Panc1 (cell line): Measurements from ENCODE around the gene ZCCHC17. TPM values are rescaled to one million over a fixed set of nuclear protein-coding genes. Genes with fewer than 3 reads are reported as not detected.

Experiments
- ATAC-seq: fragments of 200-7000 bp; cut with Tn5 transposase; 2 replicates; pipeline ENCODE4 v1.9.1; 2020; ENCODE audit warnings: mild to moderate bottlenecking, moderate library complexity
- BruUV-seq: library from RNA; stranded (reverse); fragments of 400-500 nt; replicated peaks from 2 replicates; lab custom pipeline; 2021; lab: Mats Ljungman, UMichigan
- CTCF ChIA-PET: fragments of 300-600 bp; sonication (Branson Sonifier 250); formaldehyde crosslinking; loops from one replicate; lab custom pipeline; 2022; ENCODE audit warnings: antibody characterized with exemption; lab: Charles Lee
- POLR2A ChIA-PET: fragments of 300-600 bp; sonication (Branson Sonifier 250); formaldehyde crosslinking; loops from one replicate; lab custom pipeline; 2022; ENCODE audit warnings: antibody characterized with exemption; lab: Charles Lee
- DNase-seq: peaks from one replicate; pipeline ENCODE4 v3.0.0-alpha.2; 2010; ENCODE audit warnings: low read depth, low spot score
- H3K27ac ChIP-seq: 2 replicates; pipeline ENCODE4 v1.5.1; 2011; ENCODE audit warnings: mild to moderate bottlenecking, low read length, inconsistent platforms
- H3K27me3 ChIP-seq: fragments of 200-500 bp; sonication (Bioruptor generic); 2 replicates; pipeline ENCODE4 v1.6.0; 2014; ENCODE audit warnings: low read length, inconsistent platforms; ENCODE audit not compliant: control insufficient read depth, insufficient read depth
- H3K36me3 ChIP-seq: fragments of 200-500 bp; sonication (Bioruptor generic); 2 replicates; pipeline ENCODE4 v1.5.1; 2014; ENCODE audit warnings: inconsistent platforms, mild to moderate bottlenecking, low read length, moderate library complexity; ENCODE audit not compliant: control insufficient read depth, insufficient read depth
- H3K4me1 ChIP-seq: 2 replicates; pipeline ENCODE4 v1.5.1; 2011; ENCODE audit warnings: inconsistent platforms, mild to moderate bottlenecking, low read length, moderate library complexity; ENCODE audit not compliant: control insufficient read depth, insufficient read depth
- H3K4me3 ChIP-seq, 2 experiments: 2 replicates each; pipeline ENCODE4 v1.5.1; 2011 to 2012; ENCODE audit warnings: low read depth in 2 of 2, low read length in 2 of 2, mild to moderate bottlenecking in 2 of 2, inconsistent platforms in 1 of 2, moderate library complexity in 1 of 2
- H3K9me3 ChIP-seq: fragments of 200-500 bp; sonication (Bioruptor generic); 2 replicates; pipeline ENCODE4 v1.5.1; 2014; ENCODE audit warnings: low read depth, mild to moderate bottlenecking, inconsistent platforms, low read length, moderate library complexity; ENCODE audit not compliant: control insufficient read depth, insufficient read depth
- CTCF ChIP-seq: fragments of 450-650 bp; IDR thresholded peaks from 2 replicates; pipeline ENCODE4 v1.5.1; 2017; ENCODE audit warnings: mild to moderate bottlenecking
- POLR2AphosphoS5 ChIP-seq: IDR thresholded peaks from 2 replicates; pipeline ENCODE4 v1.6.1; 2012; ENCODE audit warnings: mild to moderate bottlenecking, low read depth, low read length, moderate library complexity
- REST ChIP-seq, 2 experiments: IDR thresholded peaks; 2 replicates each; pipeline ENCODE4 v1.6.1; 2011 to 2012; ENCODE audit warnings: low read depth in 2 of 2, control low read depth in 1 of 2, low read length in 1 of 2, mild to moderate bottlenecking in 1 of 2, moderate library complexity in 1 of 2; ENCODE audit not compliant: insufficient read depth in 1 of 2
- SIN3A ChIP-seq: IDR thresholded peaks from 2 replicates; pipeline ENCODE4 v1.6.1; 2012; ENCODE audit warnings: low read depth, mild to moderate bottlenecking, low read length, moderate library complexity, borderline replicate concordance; ENCODE audit not compliant: insufficient read depth
- TCF7L2 ChIP-seq: IDR thresholded peaks from 2 replicates; pipeline ENCODE4 v1.6.1; 2011; ENCODE audit warnings: mild to moderate bottlenecking, low read depth, low read length, inconsistent platforms
- in situ Hi-C: cut with HindIII; loops from 2 replicates; pipeline ENCODE4 v1.10.0; 2016; ENCODE audit warnings: low sequenced_read_pairs, low pct_unique_long_range_greater_than_20kb
- intact Hi-C: fragments of 100-400 bp; cut with micrococcal nuclease; formaldehyde crosslinking; loops from one replicate; pipeline ENCODE4 v1.10.0; 2022; ENCODE audit not compliant: unreplicated experiment
- total RNA-seq: library from RNA; stranded (reverse); gene quantifications from one replicate; pipeline ENCODE4 v1.2.1, GENCODE V29; 2021; ENCODE audit not compliant: unreplicated experiment

ZCCHC17 gene
- total RNA-seq, 1 experiment from 2014 or later, result 30.6 TPM

DNA sequence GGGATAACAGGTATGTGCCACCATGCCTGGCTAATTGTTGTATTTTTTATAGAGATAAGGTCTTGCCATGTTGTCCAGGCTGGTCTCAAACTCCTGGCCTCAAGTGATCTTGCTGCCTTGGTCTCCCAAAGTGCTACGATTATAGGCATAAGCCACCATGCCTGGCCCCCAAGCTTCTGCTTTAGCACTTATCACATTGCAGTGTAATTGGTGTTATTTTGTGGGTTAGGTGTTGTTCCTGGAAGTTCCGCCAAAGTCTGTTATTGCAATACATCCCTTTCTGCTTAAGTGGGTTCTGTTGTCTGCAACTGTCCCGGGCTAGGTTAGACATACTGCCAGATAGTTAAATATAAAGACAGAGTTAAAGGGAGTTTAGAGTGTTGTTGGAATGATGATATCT, 3.4 kb downstream of the ZCCHC17 start:
- H3K27me3 ChIP-seq, result no peaks in the 10 kb centered on the region
- H3K9me3 ChIP-seq, result no peaks in the 10 kb centered on the region
- no peak for DNase-seq
- in situ Hi-C loops (no loop called here), intact Hi-C loops (no loop called here)
- H3K27ac ChIP-seq, result no peak overlapping the region
- ChIA-PET CTCF (no interaction called here), POLR2A (no interaction called here)
- TF ChIP-seq SIN3A, result no peak
- no peak for TF ChIP-seq CTCF
- no peak for TF ChIP-seq POLR2AphosphoS5
- no peak for TF ChIP-seq REST (IDR thresholded peaks at IDR 0.05; ENCODE audit: insufficient read depth in 1 of 2, low read depth in 2 of 2, low read length in 1 of 2)
- no peak for TF ChIP-seq TCF7L2
- H3K4me1 ChIP-seq, result peaks cover 15% of the 10 kb centered on the region
- no peak for ATAC-seq
- H3K36me3 ChIP-seq, result peaks cover 3% of the 10 kb centered on the region; the same call in 1 of the 2 replicates
- no peak overlapping the region for H3K4me3 ChIP-seq
- no TSS peak for BruUV-seq

- Histone ChIP-seq H3K4me3 (no peak overlapping the region), H3K27me3 (no peaks in the 10 kb centered on the region), H3K4me1 (peaks cover 9% of the 10 kb centered on the region; the same call in 1 of the 2 replicates), H3K36me3 (no peaks in the 10 kb centered on the region), H3K27ac (no peak overlapping the region), H3K9me3 (no peaks in the 10 kb centered on the region)
- ChIA-PET POLR2A (no interaction called here), CTCF (interaction anchor here (0.6 kb wide), 1 partner anchor 92 kb away, joined by 3 read pairs; no protein-coding TSS in a partner anchor)
- ATAC-seq, result no peak
- TF ChIP-seq SIN3A, result no peak
- no peak for TF ChIP-seq POLR2AphosphoS5
- TF ChIP-seq TCF7L2, result no peak
- no peak for TF ChIP-seq CTCF
- TF ChIP-seq REST (IDR thresholded peaks at IDR 0.05; ENCODE audit: insufficient read depth in 1 of 2, low read depth in 2 of 2, low read length in 1 of 2), result no peak
- BruUV-seq, result no TSS peak
- in situ Hi-C loops (no loop called here), intact Hi-C loops (no loop called here)
- DNase-seq, result no peak
Observed at GRCh38 chr1:31302709-31303441, 6.0 kb downstream of the ZCCHC17 start.
